SK-N-SH treated with all-trans-retinoic acid at 6 μM for 48 hours (cell line): ENCODE results near the gene OSGEP.

Source experiments
- ARNTL ChIP-seq: fragments of 450-650 bp; formaldehyde crosslinking; IDR thresholded peaks from 2 replicates; pipeline ENCODE4 v1.5.0; 2020; ENCODE audit warnings: low read depth, mild to moderate bottlenecking, moderate library complexity, borderline replicate concordance
- ESRRG ChIP-seq: fragments of 250-450 bp; sonication (Bioruptor Pico); IDR thresholded peaks from 2 replicates; pipeline ENCODE4 v1.6.1; 2021; ENCODE audit warnings: mild to moderate bottlenecking
- GLIS3 ChIP-seq: fragments of 250-450 bp; sonication (Bioruptor Pico); IDR thresholded peaks from 2 replicates; pipeline ENCODE4 v1.5.0; 2020; ENCODE audit warnings: mild to moderate bottlenecking, moderate library complexity
- TOX ChIP-seq: fragments of 250-450 bp; sonication (Bioruptor Pico); IDR thresholded peaks from 2 replicates; pipeline ENCODE4 v1.8.0; 2021; ENCODE audit warnings: mild to moderate bottlenecking, moderate library complexity, borderline replicate concordance
- TF ChIP-seq, protein P1 (sequence below): fragments of 250-450 bp; sonication (Bioruptor Pico); IDR thresholded peaks from 2 replicates; pipeline ENCODE4 v1.8.0; 2021; ENCODE audit warnings: low read depth, mild to moderate bottlenecking, moderate library complexity, borderline replicate concordance

GRCh38 chr14:20440882-20441281, 13.7 kb downstream of the OSGEP start:
- no peak for TF ChIP-seq ESRRG (CRISPR knock-in tag)
- no peak for TF ChIP-seq TOX (CRISPR knock-in tag)
- TF ChIP-seq, protein P1, sequence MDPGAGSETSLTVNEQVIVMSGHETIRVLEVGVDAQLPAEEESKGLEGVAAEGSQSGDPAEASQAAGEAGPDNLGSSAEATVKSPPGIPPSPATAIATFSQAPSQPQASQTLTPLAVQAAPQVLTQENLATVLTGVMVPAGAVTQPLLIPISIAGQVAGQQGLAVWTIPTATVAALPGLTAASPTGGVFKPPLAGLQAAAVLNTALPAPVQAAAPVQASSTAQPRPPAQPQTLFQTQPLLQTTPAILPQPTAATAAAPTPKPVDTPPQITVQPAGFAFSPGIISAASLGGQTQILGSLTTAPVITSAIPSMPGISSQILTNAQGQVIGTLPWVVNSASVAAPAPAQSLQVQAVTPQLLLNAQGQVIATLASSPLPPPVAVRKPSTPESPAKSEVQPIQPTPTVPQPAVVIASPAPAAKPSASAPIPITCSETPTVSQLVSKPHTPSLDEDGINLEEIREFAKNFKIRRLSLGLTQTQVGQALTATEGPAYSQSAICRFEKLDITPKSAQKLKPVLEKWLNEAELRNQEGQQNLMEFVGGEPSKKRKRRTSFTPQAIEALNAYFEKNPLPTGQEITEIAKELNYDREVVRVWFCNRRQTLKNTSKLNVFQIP (CRISPR knock-in tag) = no peak
- no peak for TF ChIP-seq ARNTL (CRISPR knock-in tag)
- TF ChIP-seq GLIS3 (CRISPR knock-in tag) = no peak
